ENCODE results near the gene TTYH2. TPM values are rescaled to one million over a fixed set of nuclear protein-coding genes. Genes with fewer than 3 reads are reported as not detected.

TTYH2 gene
- total and polyA plus RNA-seq, 7 experiments from 2014 or later: 1.9 to 15.8 (median 9.8) TPM

- H3K36me3 Mint-ChIP-seq: peaks cover 0 to 4% (median 3%) of the 10 kb centered on the region in 5 donors
- Histone ChIP-seq H3K36me3 (ENCODE audit: control insufficient read depth in 2 of 3, insufficient read depth in 3 of 3, low read length in 3 of 3) (peaks cover 0 to 7% (median 0%) of the 10 kb centered on the region in 3 experiments), H3K27me3 (ENCODE audit: control insufficient read depth in 2 of 2, insufficient read depth in 2 of 2, low read length in 2 of 2) (peaks cover 0 to 5% of the 10 kb centered on the region in 2 donors), H3K4me1 (ENCODE audit: control insufficient read depth in 2 of 2, insufficient read depth in 2 of 2, low read length in 2 of 2) (peaks cover 5 to 7% of the 10 kb centered on the region in 2 donors), H3K4me3 (ENCODE audit: low read length) (no peak overlapping the region), H3K9me3 (ENCODE audit: control insufficient read depth in 2 of 3, low read length in 3 of 3) (no peaks in the 10 kb centered on the region), H3K27ac (ENCODE audit: low read depth, low read length) (no peak overlapping the region)
- H3K27ac Mint-ChIP-seq: peak overlapping the region in 2 of 9 donors; percentile 14 to 58
- peaks cover 8 to 38% (median 24%) of the 10 kb centered on the region in 5 donors for H3K27me3 Mint-ChIP-seq
- H3K4me3 Mint-ChIP-seq: peak overlapping the region in 5 of 10 donors; percentile 16 to 53 (median 34)
- peaks cover 6 to 22% (median 13%) of the 10 kb centered on the region in 7 donors for H3K4me1 Mint-ChIP-seq
- intact Hi-C loops (cut with micrococcal nuclease): loop anchor here (5.0 to 10.0 kb wide), 5 partner anchors 555 to 1472 kb away; partner anchors contain the start of genes CDC42EP4 (in 1 of the 2) and COG1 (in 1 of the 2)
- POLR2A ChIA-PET: no interaction called here
- CTCF ChIA-PET: interaction anchor here (0.6 to 2.2 kb wide), 4 partner anchors 8 to 771 kb away, joined by 3 to 7 read pairs (median 4); no protein-coding TSS in a partner anchor
- H3K9me3 Mint-ChIP-seq: peaks cover 0 to 5% (median 0%) of the 10 kb centered on the region in 11 donors
- peak; percentile 58 for ATAC-seq
- peak; percentile 32 to 79 (median 56) for DNase-seq
Observed at GRCh38 chr17:74199306-74200092, 13.9 kb upstream of the TTYH2 start.

GRCh38 chr17:74200112-74200511 lies 13.3 kb upstream of the TTYH2 start:
- POLR2A ChIA-PET: no interaction called here

GRCh38 chr17:74201250-74201649 lies 12.1 kb upstream of the TTYH2 start:
- no peak for ATAC-seq
- H3K4me1 ChIP-seq (ENCODE audit: control insufficient read depth in 2 of 2, insufficient read depth in 2 of 2, low read length in 2 of 2): peaks cover 16 to 20% of the 10 kb centered on the region in 2 donors
- H3K27ac ChIP-seq (ENCODE audit: low read depth, low read length): no peak overlapping the region
- peaks cover 0 to 5% of the 10 kb centered on the region in 2 donors for H3K27me3 ChIP-seq (ENCODE audit: control insufficient read depth in 2 of 2, insufficient read depth in 2 of 2, low read length in 2 of 2)
- H3K4me1 Mint-ChIP-seq: peaks cover 17 to 36% (median 27%) of the 10 kb centered on the region in 7 donors
- peaks cover 4 to 24% (median 8%) of the 10 kb centered on the region in 3 experiments for H3K36me3 ChIP-seq (ENCODE audit: control insufficient read depth in 2 of 3, insufficient read depth in 3 of 3, low read length in 3 of 3)
- H3K27ac Mint-ChIP-seq: no peak overlapping the region
- intact Hi-C loops (cut with micrococcal nuclease): loop anchor here (5.0 to 10.0 kb wide), 5 partner anchors 554 to 1474 kb away; partner anchors contain the start of genes CDC42EP4 (in 1 of the 2) and COG1 (in 1 of the 2)
- POLR2A ChIA-PET: no interaction called here
- H3K4me3 ChIP-seq (ENCODE audit: low read length): no peak overlapping the region
- H3K9me3 ChIP-seq (ENCODE audit: control insufficient read depth in 2 of 3, low read length in 3 of 3): no peaks in the 10 kb centered on the region
- CTCF ChIA-PET: interaction anchor here (2.2 kb wide), 1 partner anchor 771 kb away, joined by 7 read pairs; no protein-coding TSS in a partner anchor
- peaks cover 5 to 14% (median 10%) of the 10 kb centered on the region in 5 donors for H3K36me3 Mint-ChIP-seq
- no peak for DNase-seq
- H3K4me3 Mint-ChIP-seq: peak overlapping the region in 1 of 10 donors; percentile 38
- peaks cover 8 to 22% (median 11%) of the 10 kb centered on the region in 5 donors for H3K27me3 Mint-ChIP-seq
- H3K9me3 Mint-ChIP-seq: peaks cover 0 to 5% (median 0%) of the 10 kb centered on the region in 11 donors

More at GRCh38 chr17:74200112-74200511, 13.3 kb upstream of the TTYH2 start:
- Histone ChIP-seq H3K4me1 (ENCODE audit: control insufficient read depth in 2 of 2, insufficient read depth in 2 of 2, low read length in 2 of 2) (peaks cover 11% of the 10 kb centered on the region in 2 donors), H3K36me3 (ENCODE audit: control insufficient read depth in 2 of 3, insufficient read depth in 3 of 3, low read length in 3 of 3) (peaks cover 0 to 13% (median 4%) of the 10 kb centered on the region in 3 experiments), H3K4me3 (ENCODE audit: low read length) (no peak overlapping the region), H3K9me3 (ENCODE audit: control insufficient read depth in 2 of 3, low read length in 3 of 3) (no peaks in the 10 kb centered on the region), H3K27ac (ENCODE audit: low read depth, low read length) (no peak overlapping the region), H3K27me3 (ENCODE audit: control insufficient read depth in 2 of 2, insufficient read depth in 2 of 2, low read length in 2 of 2) (peaks cover 0 to 5% of the 10 kb centered on the region in 2 donors)
- Mint-ChIP-seq H3K4me3 (no peak overlapping the region), H3K9me3 (peaks cover 0 to 5% (median 0%) of the 10 kb centered on the region in 11 donors), H3K27me3 (peaks cover 8 to 31% (median 21%) of the 10 kb centered on the region in 5 donors), H3K27ac (peak overlapping the region in 1 of 9 donors; percentile 58), H3K4me1 (peaks cover 12 to 24% (median 18%) of the 10 kb centered on the region in 7 donors), H3K36me3 (peaks cover 2 to 7% (median 7%) of the 10 kb centered on the region in 5 donors)
- intact Hi-C loops (cut with micrococcal nuclease): loop anchor here (5.0 to 10.0 kb wide), 5 partner anchors 555 to 1473 kb away; partner anchors contain the start of genes CDC42EP4 (in 1 of the 2) and COG1 (in 1 of the 2)
- DNase-seq: no peak
- ATAC-seq: no peak
- CTCF ChIA-PET: interaction anchor here (1.4 to 2.2 kb wide), 2 partner anchors 9 to 770 kb away, joined by 6 to 7 read pairs; no protein-coding TSS in a partner anchor

- ATAC-seq: no peak
- CTCF ChIA-PET: interaction anchor here (0.7 to 1.6 kb wide), 3 partner anchors 162 to 1475 kb away, joined by 3 read pairs; no protein-coding TSS in a partner anchor
Observed at GRCh38 chr17:74201948-74202347, 11.4 kb upstream of the TTYH2 start.

GRCh38 chr17:74202938-74203337 lies 10.4 kb upstream of the TTYH2 start:
- Mint-ChIP-seq H3K9me3 (peaks cover 0 to 5% (median 0%) of the 10 kb centered on the region in 11 donors), H3K36me3 (peaks cover 5 to 16% (median 11%) of the 10 kb centered on the region in 5 donors), H3K4me3 (peak overlapping the region; percentile 85 to 100 (median 98)), H3K4me1 (peaks cover 22 to 47% (median 34%) of the 10 kb centered on the region in 7 donors), H3K27me3 (peaks cover 8 to 16% (median 11%) of the 10 kb centered on the region in 5 donors), H3K27ac (peak overlapping the region in 8 of 9 donors; percentile 26 to 97 (median 94))
- Histone ChIP-seq H3K9me3 (ENCODE audit: control insufficient read depth in 2 of 3, low read length in 3 of 3) (no peaks in the 10 kb centered on the region), H3K27me3 (ENCODE audit: control insufficient read depth in 2 of 2, insufficient read depth in 2 of 2, low read length in 2 of 2) (peaks cover 0 to 5% of the 10 kb centered on the region in 2 donors), H3K4me3 (ENCODE audit: low read length) (peak overlapping the region; percentile 89), H3K27ac (ENCODE audit: low read depth, low read length) (no peak overlapping the region), H3K36me3 (ENCODE audit: control insufficient read depth in 2 of 3, insufficient read depth in 3 of 3, low read length in 3 of 3) (peaks cover 4 to 37% (median 8%) of the 10 kb centered on the region in 3 experiments), H3K4me1 (ENCODE audit: control insufficient read depth in 2 of 2, insufficient read depth in 2 of 2, low read length in 2 of 2) (peaks cover 16 to 20% of the 10 kb centered on the region in 2 donors)
- DNase-seq (no peak), ATAC-seq (no peak)
- CTCF ChIA-PET: interaction anchor here (0.6 to 1.6 kb wide), 8 partner anchors 10 to 1476 kb away, joined by 3 to 6 read pairs (median 3); partner anchors contain the start of gene TTYH2
- intact Hi-C loops (cut with micrococcal nuclease): loop anchor here (1.0 to 10.0 kb wide), 11 partner anchors 10 to 1476 kb away; partner anchors contain the start of genes TTYH2 (in 2 of the 2), BTBD17 (in 1 of the 2), CDC42EP4 (in 1 of the 2) and COG1 (in 1 of the 2)
- POLR2A ChIA-PET: interaction anchor here (0.6 to 2.9 kb wide), 6 partner anchors 9 to 1228 kb away, joined by 3 to 17 read pairs (median 3); partner anchors contain the start of gene TTYH2

More at GRCh38 chr17:74201948-74202347, 11.4 kb upstream of the TTYH2 start:
- peak overlapping the region in 1 of 9 donors; percentile 69 for H3K27ac Mint-ChIP-seq
- H3K4me1 ChIP-seq (ENCODE audit: control insufficient read depth in 2 of 2, insufficient read depth in 2 of 2, low read length in 2 of 2): peaks cover 16 to 20% of the 10 kb centered on the region in 2 donors
- H3K27me3 ChIP-seq (ENCODE audit: control insufficient read depth in 2 of 2, insufficient read depth in 2 of 2, low read length in 2 of 2): peaks cover 0 to 5% of the 10 kb centered on the region in 2 donors
- H3K9me3 Mint-ChIP-seq: peaks cover 0 to 5% (median 0%) of the 10 kb centered on the region in 11 donors
- H3K36me3 Mint-ChIP-seq: peaks cover 5 to 16% (median 10%) of the 10 kb centered on the region in 5 donors
- no peak for DNase-seq
- H3K4me1 Mint-ChIP-seq: peaks cover 19 to 41% (median 31%) of the 10 kb centered on the region in 7 donors
- POLR2A ChIA-PET: no interaction called here
- H3K4me3 ChIP-seq (ENCODE audit: low read length): no peak overlapping the region
- H3K27ac ChIP-seq (ENCODE audit: low read depth, low read length): no peak overlapping the region
- H3K36me3 ChIP-seq (ENCODE audit: control insufficient read depth in 2 of 3, insufficient read depth in 3 of 3, low read length in 3 of 3): peaks cover 4 to 30% (median 8%) of the 10 kb centered on the region in 3 experiments
- intact Hi-C loops (cut with micrococcal nuclease): loop anchor here (2.0 to 10.0 kb wide), 8 partner anchors 159 to 1475 kb away; partner anchors contain the start of genes BTBD17 (in 1 of the 2), CDC42EP4 (in 1 of the 2), COG1 (in 1 of the 2) and FDXR (in 1 of the 2)
- H3K9me3 ChIP-seq (ENCODE audit: control insufficient read depth in 2 of 3, low read length in 3 of 3): no peaks in the 10 kb centered on the region
- H3K4me3 Mint-ChIP-seq: peak overlapping the region in 2 of 10 donors; percentile 16 to 34
- peaks cover 8 to 19% (median 11%) of the 10 kb centered on the region in 5 donors for H3K27me3 Mint-ChIP-seq

Data from naive thymus-derived CD4-positive, alpha-beta T cell (primary cell).